GDM1 (cell line): ENCODE measurements around the gene C11orf21.

ENCODE experiments used
- DNase-seq: peaks from one replicate; lab custom pipeline; 2025; lab: John Stamatoyannopoulos, UW

C11orf21 gene

GRCh38 chr11:2271327-2272227, 30.1 kb downstream of the C11orf21 start:
- DNase-seq: no peak

GRCh38 chr11:2271077-2271326, 30.7 kb downstream of the C11orf21 start:
- no peak for DNase-seq

GRCh38 chr11:2270322-2271076, 31.2 kb downstream of the C11orf21 start, which contains the start of gene ASCL2:
ASCL2 (minus strand) TSS chr11:2270588; CDS start chr11:2270332, 256 bp downstream.
- no peak for DNase-seq

GRCh38 chr11:2269601-2270321, 32.0 kb downstream of the C11orf21 start:
- no peak for DNase-seq

- DNase-seq: no peak
Measured at GRCh38 chr11:2268729-2269600, 32.8 kb downstream of the C11orf21 start.

GRCh38 chr11:2267851-2268728, 33.6 kb downstream of the C11orf21 start:
- no peak for DNase-seq

- DNase-seq: no peak
Measured at GRCh38 chr11:2267306-2267850, 34.3 kb downstream of the C11orf21 start.

- no peak for DNase-seq
Measured at GRCh38 chr11:2266586-2267305, 35.0 kb downstream of the C11orf21 start.

- DNase-seq: peak; percentile 33
Measured at GRCh38 chr11:2265854-2266585, 35.7 kb downstream of the C11orf21 start.

- DNase-seq: peak; percentile 9
Measured at GRCh38 chr11:2265396-2265795, 36.3 kb downstream of the C11orf21 start.

- no peak for DNase-seq
Measured at GRCh38 chr11:2264366-2265053, 37.2 kb downstream of the C11orf21 start.

GRCh38 chr11:2263724-2264360, 37.9 kb downstream of the C11orf21 start:
- DNase-seq: no peak

- no peak for DNase-seq
Measured at GRCh38 chr11:2263071-2263565, 38.6 kb downstream of the C11orf21 start.

GRCh38 chr11:2262301-2263070, 39.2 kb downstream of the C11orf21 start:
- no peak for DNase-seq

GRCh38 chr11:2261436-2262230, 40.1 kb downstream of the C11orf21 start:
- no peak for DNase-seq
